H1 (cell line): Measurements from ENCODE around the gene NMNAT3.

Source experiments
- CBX5 ChIP-seq: fragments of 300-800, 300-1000 bp; sonication (generic); IDR thresholded peaks from 2 replicates; pipeline ENCODE4 v1.7.1; 2016; ENCODE audit warnings: antibody characterized with exemption, low read length, low read depth
- CEBPB ChIP-seq: IDR thresholded peaks from 2 replicates; pipeline ENCODE4 v1.6.1; 2012; ENCODE audit warnings: low read depth, low read length
- CREB1 ChIP-seq: IDR thresholded peaks from 2 replicates; pipeline ENCODE4 v1.6.1; 2012; ENCODE audit warnings: inconsistent platforms
- EGR1 ChIP-seq: IDR thresholded peaks from 2 replicates; pipeline ENCODE4 v1.6.1; 2011; ENCODE audit warnings: low read depth, low read length, borderline replicate concordance
- FOSL1 ChIP-seq: IDR thresholded peaks from 2 replicates; pipeline ENCODE4 v1.6.1; 2011; ENCODE audit warnings: mild to moderate bottlenecking, low read depth, low read length, moderate library complexity; ENCODE audit not compliant: insufficient read depth
- KDM5A ChIP-seq: fragments of 200-600 bp; IDR thresholded peaks from 2 replicates; pipeline ENCODE4 v1.7.1; 2012; ENCODE audit warnings: mild to moderate bottlenecking, low read length, inconsistent platforms, mixed read lengths
- MAFK ChIP-seq: IDR thresholded peaks from 2 replicates; pipeline ENCODE4 v1.6.1; 2012; ENCODE audit warnings: low read depth, mild to moderate bottlenecking, improper control_type of control experiment, low read length
- PHF8 ChIP-seq: fragments of 200-600 bp; sonication (generic); conservative IDR thresholded peaks from 2 replicates; pipeline ENCODE4 v1.7.1; 2012; ENCODE audit warnings: low read depth, mild to moderate bottlenecking, inconsistent platforms, low read length, moderate library complexity
- POLR2A ChIP-seq, 2 experiments: IDR thresholded peaks; 1 replicate in 1 of 2; 2 replicates in 1 of 2; pipeline ENCODE4 v1.6.1; 2011; ENCODE audit warnings: low read depth in 2 of 2, low read length in 2 of 2, mild to moderate bottlenecking in 2 of 2; ENCODE audit errors: control extremely low read depth in 1 of 2
- POLR2AphosphoS5 ChIP-seq: IDR thresholded peaks from 2 replicates; pipeline ENCODE4 v1.6.1; 2011; ENCODE audit warnings: low read depth, low read length
- RAD21 ChIP-seq, 2 experiments: IDR thresholded peaks in 1 of 2; conservative IDR thresholded peaks in 1 of 2; 2 replicates each; pipeline ENCODE4 v1.6.1; 2011; ENCODE audit warnings: low read depth in 2 of 2, low read length in 2 of 2, improper control_type of control experiment in 1 of 2, inconsistent platforms in 1 of 2, mild to moderate bottlenecking in 1 of 2, moderate library complexity in 1 of 2
- TAF1 ChIP-seq: IDR thresholded peaks from 2 replicates; pipeline ENCODE4 v1.6.1; 2011; ENCODE audit warnings: mild to moderate bottlenecking, low read depth, low read length
- TCF12 ChIP-seq: IDR thresholded peaks from 2 replicates; pipeline ENCODE4 v1.6.1; 2011; ENCODE audit warnings: low read depth, mild to moderate bottlenecking, low read length
- TF ChIP-seq, protein P1 (sequence below), 3 experiments: IDR thresholded peaks; 1 replicate in 2 of 3; 2 replicates in 1 of 3; pipeline versions ENCODE4 v1.5.1 to v1.6.1; 2011; ENCODE audit warnings: low read length in 3 of 3, mild to moderate bottlenecking in 3 of 3, inconsistent platforms in 2 of 3, low read depth in 1 of 3, moderate library complexity in 1 of 3; ENCODE audit not compliant: insufficient read depth in 1 of 3; ENCODE audit errors: control extremely low read depth in 1 of 3

DNA sequence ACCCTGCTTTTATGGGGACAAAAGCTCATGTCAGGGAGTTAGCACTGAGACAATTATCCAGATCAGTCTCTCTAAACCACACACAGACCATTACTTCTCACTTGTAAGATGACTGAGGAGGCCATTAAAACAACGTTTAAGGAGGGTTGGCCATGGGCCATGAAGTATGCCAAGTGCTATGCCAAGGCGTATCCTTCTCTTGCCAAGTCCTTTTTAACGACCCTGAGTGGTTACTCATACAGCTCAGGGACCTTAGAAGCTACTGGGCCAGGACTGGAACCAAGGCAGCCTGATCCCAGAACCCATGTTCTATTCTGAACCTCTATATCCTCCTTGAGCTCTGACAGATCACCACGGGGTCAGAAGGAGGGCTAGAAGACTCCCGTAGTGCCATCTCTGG is 50.0 kb downstream of the NMNAT3 start:
- TF ChIP-seq POLR2AphosphoS5 (no peak), EGR1 (no peak), KDM5A (no peak), POLR2A (IDR thresholded peaks at IDR 0.05; ENCODE audit: control extremely low read depth in 1 of 2, low read depth in 2 of 2, low read length in 2 of 2) (no peak), CEBPB (no peak), CREB1 (no peak), TCF12 (no peak), TAF1 (no peak), MAFK (no peak), RAD21 (IDR thresholded peaks at IDR 0.05 in 1 of 2, conservative IDR thresholded peaks at IDR 0.05 in 1 of 2; ENCODE audit: low read depth in 2 of 2, low read length in 2 of 2) (no peak), CBX5 (no peak), PHF8 (no peak), FOSL1 (no peak)
- TF ChIP-seq, protein P1, sequence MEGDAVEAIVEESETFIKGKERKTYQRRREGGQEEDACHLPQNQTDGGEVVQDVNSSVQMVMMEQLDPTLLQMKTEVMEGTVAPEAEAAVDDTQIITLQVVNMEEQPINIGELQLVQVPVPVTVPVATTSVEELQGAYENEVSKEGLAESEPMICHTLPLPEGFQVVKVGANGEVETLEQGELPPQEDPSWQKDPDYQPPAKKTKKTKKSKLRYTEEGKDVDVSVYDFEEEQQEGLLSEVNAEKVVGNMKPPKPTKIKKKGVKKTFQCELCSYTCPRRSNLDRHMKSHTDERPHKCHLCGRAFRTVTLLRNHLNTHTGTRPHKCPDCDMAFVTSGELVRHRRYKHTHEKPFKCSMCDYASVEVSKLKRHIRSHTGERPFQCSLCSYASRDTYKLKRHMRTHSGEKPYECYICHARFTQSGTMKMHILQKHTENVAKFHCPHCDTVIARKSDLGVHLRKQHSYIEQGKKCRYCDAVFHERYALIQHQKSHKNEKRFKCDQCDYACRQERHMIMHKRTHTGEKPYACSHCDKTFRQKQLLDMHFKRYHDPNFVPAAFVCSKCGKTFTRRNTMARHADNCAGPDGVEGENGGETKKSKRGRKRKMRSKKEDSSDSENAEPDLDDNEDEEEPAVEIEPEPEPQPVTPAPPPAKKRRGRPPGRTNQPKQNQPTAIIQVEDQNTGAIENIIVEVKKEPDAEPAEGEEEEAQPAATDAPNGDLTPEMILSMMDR (IDR thresholded peaks at IDR 0.05; ENCODE audit: control extremely low read depth in 1 of 3, insufficient read depth in 1 of 3, low read depth in 1 of 3, low read length in 3 of 3): no peak
